ENCODE measurements around the gene SGIP1.

DNA sequence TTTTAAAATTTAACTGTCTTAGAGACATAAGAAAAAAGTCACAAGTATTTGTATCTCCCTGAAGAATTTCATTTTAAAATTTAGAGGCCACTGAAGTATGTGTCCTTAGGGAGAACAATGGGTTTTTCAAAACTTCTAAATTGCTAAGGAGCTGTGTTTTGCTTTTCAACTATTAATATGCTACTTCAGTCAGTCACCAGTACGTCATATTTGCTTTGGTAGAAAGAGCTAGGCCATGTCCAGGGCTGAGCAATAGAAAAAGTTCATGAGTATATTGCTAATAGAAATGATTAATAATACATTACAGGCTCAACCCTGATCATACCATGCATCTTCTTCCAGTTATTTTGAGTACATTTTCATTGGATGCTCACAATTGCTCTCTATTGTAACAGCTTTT, 1.7 kb upstream of the SGIP1 start:
- TF ChIP-seq MYC (IDR thresholded peaks at IDR 0.05; ENCODE audit: low read depth, low read length) (no peak), POLR2AphosphoS5 (IDR thresholded peaks at IDR 0.05; ENCODE audit: insufficient read depth, low read depth, low read length) (no peak), POLR2A (IDR thresholded peaks at IDR 0.05; ENCODE audit: low read depth, low read length) (no peak), FOS (IDR thresholded peaks at IDR 0.05; ENCODE audit: borderline replicate concordance, insufficient read depth, low read length) (no peak), EZH2 (IDR thresholded peaks at IDR 0.05; ENCODE audit: borderline replicate concordance, low read depth, low read length, severe bottlenecking) (no peak), JUN (IDR thresholded peaks at IDR 0.05; ENCODE audit: borderline replicate concordance, insufficient read depth, insufficient read length, low read depth) (no peak)
- TF ChIP-seq, protein P1, sequence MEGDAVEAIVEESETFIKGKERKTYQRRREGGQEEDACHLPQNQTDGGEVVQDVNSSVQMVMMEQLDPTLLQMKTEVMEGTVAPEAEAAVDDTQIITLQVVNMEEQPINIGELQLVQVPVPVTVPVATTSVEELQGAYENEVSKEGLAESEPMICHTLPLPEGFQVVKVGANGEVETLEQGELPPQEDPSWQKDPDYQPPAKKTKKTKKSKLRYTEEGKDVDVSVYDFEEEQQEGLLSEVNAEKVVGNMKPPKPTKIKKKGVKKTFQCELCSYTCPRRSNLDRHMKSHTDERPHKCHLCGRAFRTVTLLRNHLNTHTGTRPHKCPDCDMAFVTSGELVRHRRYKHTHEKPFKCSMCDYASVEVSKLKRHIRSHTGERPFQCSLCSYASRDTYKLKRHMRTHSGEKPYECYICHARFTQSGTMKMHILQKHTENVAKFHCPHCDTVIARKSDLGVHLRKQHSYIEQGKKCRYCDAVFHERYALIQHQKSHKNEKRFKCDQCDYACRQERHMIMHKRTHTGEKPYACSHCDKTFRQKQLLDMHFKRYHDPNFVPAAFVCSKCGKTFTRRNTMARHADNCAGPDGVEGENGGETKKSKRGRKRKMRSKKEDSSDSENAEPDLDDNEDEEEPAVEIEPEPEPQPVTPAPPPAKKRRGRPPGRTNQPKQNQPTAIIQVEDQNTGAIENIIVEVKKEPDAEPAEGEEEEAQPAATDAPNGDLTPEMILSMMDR (IDR thresholded peaks at IDR 0.05; ENCODE audit: extremely low read depth in 1 of 2, insufficient read depth in 1 of 2, low read depth in 1 of 2, low read length in 2 of 2), result no peak
- TF ChIP-seq, protein P2, sequence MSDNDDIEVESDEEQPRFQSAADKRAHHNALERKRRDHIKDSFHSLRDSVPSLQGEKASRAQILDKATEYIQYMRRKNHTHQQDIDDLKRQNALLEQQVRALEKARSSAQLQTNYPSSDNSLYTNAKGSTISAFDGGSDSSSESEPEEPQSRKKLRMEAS (IDR thresholded peaks at IDR 0.05; ENCODE audit: insufficient read depth, insufficient read length), result no peak
